DND-41 (cell line): Measurements from ENCODE around the gene PSMB11.
"Not testable (repeated sequence)": the region's sequence is repeated elsewhere in the genome, so short reads cannot be mapped to it uniquely, and the experiment has no call there.

ENCODE experiments used
- EZH2 ChIP-seq: IDR thresholded peaks from 3 replicates; pipeline ENCODE4 v1.6.1; 2012; ENCODE audit warnings: borderline replicate concordance, low read depth, mild to moderate bottlenecking, moderate library complexity, low read length, inconsistent platforms; ENCODE audit not compliant: severe bottlenecking
- TF ChIP-seq, protein P1 (sequence below): IDR thresholded peaks from 2 replicates; pipeline ENCODE4 v1.5.1; 2012; ENCODE audit warnings: borderline replicate concordance, low read length, moderate library complexity, mild to moderate bottlenecking; ENCODE audit not compliant: poor library complexity, severe bottlenecking; ENCODE audit errors: extremely low read depth

DNA sequence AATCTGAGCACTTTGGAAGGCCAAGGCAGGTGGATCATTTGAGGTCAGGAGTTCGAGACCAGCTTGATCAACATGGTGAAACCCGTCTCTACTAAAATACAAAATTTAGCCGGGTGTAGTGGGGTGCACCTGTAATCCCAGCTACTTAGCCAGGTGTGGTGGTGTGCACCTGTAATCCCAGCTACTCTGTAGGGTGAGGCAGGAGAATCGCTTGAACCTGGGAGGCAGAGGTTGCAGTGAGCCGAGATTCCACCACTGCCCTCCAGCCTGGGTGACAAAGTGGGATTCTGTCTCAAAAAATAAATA, 28.3 kb upstream of the PSMB11 start:
- TF ChIP-seq EZH2 = not testable (repeated sequence)
- TF ChIP-seq, protein P1, sequence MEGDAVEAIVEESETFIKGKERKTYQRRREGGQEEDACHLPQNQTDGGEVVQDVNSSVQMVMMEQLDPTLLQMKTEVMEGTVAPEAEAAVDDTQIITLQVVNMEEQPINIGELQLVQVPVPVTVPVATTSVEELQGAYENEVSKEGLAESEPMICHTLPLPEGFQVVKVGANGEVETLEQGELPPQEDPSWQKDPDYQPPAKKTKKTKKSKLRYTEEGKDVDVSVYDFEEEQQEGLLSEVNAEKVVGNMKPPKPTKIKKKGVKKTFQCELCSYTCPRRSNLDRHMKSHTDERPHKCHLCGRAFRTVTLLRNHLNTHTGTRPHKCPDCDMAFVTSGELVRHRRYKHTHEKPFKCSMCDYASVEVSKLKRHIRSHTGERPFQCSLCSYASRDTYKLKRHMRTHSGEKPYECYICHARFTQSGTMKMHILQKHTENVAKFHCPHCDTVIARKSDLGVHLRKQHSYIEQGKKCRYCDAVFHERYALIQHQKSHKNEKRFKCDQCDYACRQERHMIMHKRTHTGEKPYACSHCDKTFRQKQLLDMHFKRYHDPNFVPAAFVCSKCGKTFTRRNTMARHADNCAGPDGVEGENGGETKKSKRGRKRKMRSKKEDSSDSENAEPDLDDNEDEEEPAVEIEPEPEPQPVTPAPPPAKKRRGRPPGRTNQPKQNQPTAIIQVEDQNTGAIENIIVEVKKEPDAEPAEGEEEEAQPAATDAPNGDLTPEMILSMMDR = not testable (repeated sequence)
